Keratinocyte (primary cell): Measurements from ENCODE around the gene ELL. TPM values are rescaled to one million over a fixed set of nuclear protein-coding genes. Genes with fewer than 3 reads are reported as not detected.

Experiments used
- DNase-seq: peaks from one replicate; pipeline ENCODE4 v3.0.0-alpha.2; 2011; ENCODE audit warnings: low read depth, missing footprints, low spot score
- FAIRE-seq: peaks from 2 replicates; lab custom pipeline; 2011; peaks lifted over from hg19 to GRCh38; lab: Jason Lieb, UNC
- H2AFZ ChIP-seq: 2 replicates; pipeline ENCODE4 v1.6.0; 2012; ENCODE audit warnings: low read length, control low read depth, inconsistent platforms; ENCODE audit not compliant: control insufficient read depth
- H3K27ac ChIP-seq: 2 replicates; pipeline ENCODE4 v1.5.1; 2011; ENCODE audit warnings: low read length; ENCODE audit not compliant: control insufficient read depth, insufficient read depth
- H3K27me3 ChIP-seq: 3 replicates; pipeline ENCODE4 v1.6.0; 2011; ENCODE audit warnings: low read length; ENCODE audit not compliant: control insufficient read depth, insufficient read depth; ENCODE audit errors: extremely low read depth
- H3K36me3 ChIP-seq, 2 experiments: 2 replicates in 1 of 2; 3 replicates in 1 of 2; pipeline ENCODE4 v1.5.1; 2011; ENCODE audit warnings: low read length in 2 of 2, mild to moderate bottlenecking in 1 of 2; ENCODE audit not compliant: control insufficient read depth in 2 of 2, insufficient read depth in 2 of 2; ENCODE audit errors: extremely low read depth in 1 of 2
- H3K4me1 ChIP-seq: 3 replicates; pipeline ENCODE4 v1.5.1; 2011; ENCODE audit warnings: low read length; ENCODE audit not compliant: control insufficient read depth, insufficient read depth; ENCODE audit errors: extremely low read depth
- H3K4me2 ChIP-seq: 3 replicates; pipeline ENCODE4 v1.6.0; 2011; ENCODE audit warnings: low read depth, low read length; ENCODE audit not compliant: control insufficient read depth, insufficient read depth; ENCODE audit errors: extremely low read depth
- H3K4me3 ChIP-seq, 3 experiments: fragments of 200-600 bp in 1 of 3; sonication (generic) in 1 of 3; 2 replicates in 2 of 3; 3 replicates in 1 of 3; pipeline ENCODE4 v1.5.1; 2011 to 2016; ENCODE audit warnings: low read length in 3 of 3, mild to moderate bottlenecking in 3 of 3, control low read depth in 2 of 3, inconsistent platforms in 1 of 3, low read depth in 1 of 3, mixed read lengths in 1 of 3, mixed run types in 1 of 3, moderate library complexity in 1 of 3; ENCODE audit not compliant: control insufficient read depth in 2 of 3, insufficient read depth in 2 of 3; ENCODE audit errors: extremely low read depth in 1 of 3
- H3K79me2 ChIP-seq: 2 replicates; pipeline ENCODE4 v1.6.0; 2012; ENCODE audit warnings: low read length; ENCODE audit not compliant: control insufficient read depth, insufficient read depth
- H3K9ac ChIP-seq: 3 replicates; pipeline ENCODE4 v1.6.0; 2011; ENCODE audit warnings: low read length; ENCODE audit not compliant: control insufficient read depth, insufficient read depth; ENCODE audit errors: extremely low read depth
- H3K9me1 ChIP-seq: 3 replicates; pipeline ENCODE4 v1.6.0; 2011; ENCODE audit warnings: low read length; ENCODE audit not compliant: control insufficient read depth, insufficient read depth; ENCODE audit errors: extremely low read depth
- H3K9me3 ChIP-seq: 2 replicates; pipeline ENCODE4 v1.5.1; 2012; ENCODE audit warnings: low read depth, low read length; ENCODE audit not compliant: control insufficient read depth
- H4K20me1 ChIP-seq: 3 replicates; pipeline ENCODE4 v1.6.0; 2011; ENCODE audit warnings: low read length; ENCODE audit not compliant: control insufficient read depth, insufficient read depth; ENCODE audit errors: extremely low read depth
- EZH2 ChIP-seq: IDR thresholded peaks from one replicate; pipeline ENCODE4 v1.6.1; 2012; ENCODE audit warnings: inconsistent platforms, mild to moderate bottlenecking, low read length, moderate library complexity
- dilution Hi-C: fragments of 300-500 bp; cut with MboI; formaldehyde crosslinking; loops from one replicate; pipeline ENCODE4 v1.7.0; 2020; ENCODE audit warnings: low sequenced_read_pairs; ENCODE audit not compliant: extremely low pct_ligation_motif_present
- polyA plus RNA-seq, 5 experiments: library from polyadenylated mRNA; depleted of rRNA in 3 of 5; stranded (reverse) in 3 of 5; stranded (forward) in 1 of 5; unstranded in 1 of 5; fragments of >200 nt; gene quantifications; 1 replicate in 1 of 5; 2 replicates in 3 of 5; 3 replicates in 1 of 5; pipeline versions ENCODE4 v1.2.1 to v1.2.3, GENCODE V29; 2011 to 2012; ENCODE audit warnings: missing spikeins in 2 of 5, low read depth in 1 of 5, low replicate concordance in 1 of 5
- TF ChIP-seq, protein P1 (sequence below), 3 experiments: IDR thresholded peaks in 1 of 3; conservative IDR thresholded peaks in 1 of 3; optimal IDR thresholded peaks in 1 of 3; 2 replicates in 2 of 3; 3 replicates in 1 of 3; pipeline versions ENCODE3 to v1.5.1; 2011; ENCODE audit warnings: low read length in 3 of 3, mild to moderate bottlenecking in 3 of 3, moderate library complexity in 2 of 3, control low read depth in 1 of 3, inconsistent platforms in 1 of 3; ENCODE audit not compliant: insufficient read depth in 2 of 3; ENCODE audit errors: extremely low read depth in 1 of 3

Gene ELL
- polyA plus RNA-seq, 1 donor (not counting 4 experiments of a cell fraction or from before 2014, with no cell fraction given): 4.4 TPM

- H3K9ac ChIP-seq: peak overlapping the region; percentile 96
- H3K79me2 ChIP-seq: peaks cover 44% of the 10 kb centered on the region
- H3K4me3 ChIP-seq: peak overlapping the region in 2 of 3 experiments; percentile 86 to 100
- DNase-seq: peak; percentile 99
- peak overlapping the region; percentile 51 for H2AFZ ChIP-seq
- TF ChIP-seq, protein P1, sequence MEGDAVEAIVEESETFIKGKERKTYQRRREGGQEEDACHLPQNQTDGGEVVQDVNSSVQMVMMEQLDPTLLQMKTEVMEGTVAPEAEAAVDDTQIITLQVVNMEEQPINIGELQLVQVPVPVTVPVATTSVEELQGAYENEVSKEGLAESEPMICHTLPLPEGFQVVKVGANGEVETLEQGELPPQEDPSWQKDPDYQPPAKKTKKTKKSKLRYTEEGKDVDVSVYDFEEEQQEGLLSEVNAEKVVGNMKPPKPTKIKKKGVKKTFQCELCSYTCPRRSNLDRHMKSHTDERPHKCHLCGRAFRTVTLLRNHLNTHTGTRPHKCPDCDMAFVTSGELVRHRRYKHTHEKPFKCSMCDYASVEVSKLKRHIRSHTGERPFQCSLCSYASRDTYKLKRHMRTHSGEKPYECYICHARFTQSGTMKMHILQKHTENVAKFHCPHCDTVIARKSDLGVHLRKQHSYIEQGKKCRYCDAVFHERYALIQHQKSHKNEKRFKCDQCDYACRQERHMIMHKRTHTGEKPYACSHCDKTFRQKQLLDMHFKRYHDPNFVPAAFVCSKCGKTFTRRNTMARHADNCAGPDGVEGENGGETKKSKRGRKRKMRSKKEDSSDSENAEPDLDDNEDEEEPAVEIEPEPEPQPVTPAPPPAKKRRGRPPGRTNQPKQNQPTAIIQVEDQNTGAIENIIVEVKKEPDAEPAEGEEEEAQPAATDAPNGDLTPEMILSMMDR (optimal IDR thresholded peaks at IDR 0.05 in 1 of 3, IDR thresholded peaks at IDR 0.05 in 1 of 3, conservative IDR thresholded peaks at IDR 0.05 in 1 of 3; ENCODE audit: extremely low read depth in 1 of 3, insufficient read depth in 2 of 3, low read length in 3 of 3): peak in 1 of 3 experiments; percentile 20
- TF ChIP-seq EZH2: no peak
- dilution Hi-C loops: no loop called here
- FAIRE-seq: peak; percentile 79
- H3K27ac ChIP-seq: peak overlapping the region; percentile 81
- no peaks in the 10 kb centered on the region for H3K9me3 ChIP-seq
- H3K36me3 ChIP-seq: peaks cover 0 to 3% of the 10 kb centered on the region in 2 experiments
- peaks cover 2% of the 10 kb centered on the region for H4K20me1 ChIP-seq
- H3K9me1 ChIP-seq: no peaks in the 10 kb centered on the region
- H3K4me1 ChIP-seq: peaks cover 30% of the 10 kb centered on the region
- peak overlapping the region; percentile 66 for H3K4me2 ChIP-seq
- no peaks in the 10 kb centered on the region for H3K27me3 ChIP-seq
These were observed 423 bp upstream of the ELL start for GRCh38 chr19:18522124-18522861.

DNA sequence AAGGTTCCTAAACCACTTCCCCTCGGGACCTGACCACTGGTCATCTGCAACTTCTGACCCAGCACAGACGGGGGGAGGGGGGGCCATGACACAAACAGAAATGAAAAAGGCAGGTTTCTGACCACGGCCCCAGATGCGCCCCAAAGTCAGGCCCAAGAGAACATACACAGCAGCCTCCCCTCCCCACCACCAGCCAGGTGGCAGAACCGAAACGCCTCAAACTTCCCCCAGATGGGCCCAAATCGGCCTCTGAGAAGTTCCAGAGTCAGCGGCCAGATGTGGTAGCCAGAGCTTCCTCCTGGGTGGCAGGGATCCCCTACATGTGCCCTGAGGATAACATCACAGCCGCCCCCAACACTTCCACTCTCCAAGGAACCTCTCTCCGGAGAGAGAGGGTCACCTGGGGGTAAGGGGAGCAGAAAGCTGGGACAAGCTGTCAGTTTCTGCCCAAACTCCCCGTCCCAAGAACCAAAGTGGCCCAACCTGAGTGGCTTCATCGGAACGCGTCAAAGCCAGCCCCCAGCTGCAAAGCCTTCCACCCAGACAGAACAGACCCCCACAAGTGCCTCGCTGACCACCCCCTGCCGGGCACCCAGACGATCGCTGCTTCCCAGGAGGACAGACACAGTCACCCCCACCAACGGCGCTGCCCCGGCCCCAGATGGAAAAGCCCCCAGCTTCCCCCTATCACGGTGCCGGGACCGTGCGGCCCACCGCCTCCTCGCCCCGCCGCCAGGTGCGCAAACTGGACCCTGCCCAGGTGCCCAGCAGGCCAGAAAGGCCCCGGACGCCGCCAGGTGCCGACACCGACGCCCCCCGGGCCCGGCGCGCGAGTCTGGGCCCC, 800 bp downstream of the ELL start:
- peaks cover 56% of the 10 kb centered on the region for H3K79me2 ChIP-seq
- H3K4me2 ChIP-seq: peak overlapping the region; percentile 100
- peak overlapping the region; percentile 86 to 100 (median 99) for H3K4me3 ChIP-seq
- no peaks in the 10 kb centered on the region for H3K27me3 ChIP-seq
- no peaks in the 10 kb centered on the region for H3K9me1 ChIP-seq
- H4K20me1 ChIP-seq: peaks cover 3% of the 10 kb centered on the region
- peaks cover 3 to 5% of the 10 kb centered on the region in 2 experiments for H3K36me3 ChIP-seq
- H3K9me3 ChIP-seq: no peaks in the 10 kb centered on the region
- peak overlapping the region; percentile 96 for H3K9ac ChIP-seq
- no peak for TF ChIP-seq EZH2
- TF ChIP-seq, protein P1 (optimal IDR thresholded peaks at IDR 0.05 in 1 of 3, IDR thresholded peaks at IDR 0.05 in 1 of 3, conservative IDR thresholded peaks at IDR 0.05 in 1 of 3; ENCODE audit: extremely low read depth in 1 of 3, insufficient read depth in 2 of 3, low read length in 3 of 3): no peak
- H3K27ac ChIP-seq: peak overlapping the region; percentile 94
- no peak overlapping the region for H2AFZ ChIP-seq
- peaks cover 18% of the 10 kb centered on the region for H3K4me1 ChIP-seq
- FAIRE-seq (no peak), DNase-seq (no peak)
- dilution Hi-C loops: no loop called here
